NCI-H1417 treated with DMSO at 0.1 percent for 48 hours (cell line): Measurements from ENCODE around the gene WDR86.

Experiments used
- DNase-seq: peaks from one replicate; lab custom pipeline; 2025; lab: John Stamatoyannopoulos, UW

The WDR86 gene

DNA sequence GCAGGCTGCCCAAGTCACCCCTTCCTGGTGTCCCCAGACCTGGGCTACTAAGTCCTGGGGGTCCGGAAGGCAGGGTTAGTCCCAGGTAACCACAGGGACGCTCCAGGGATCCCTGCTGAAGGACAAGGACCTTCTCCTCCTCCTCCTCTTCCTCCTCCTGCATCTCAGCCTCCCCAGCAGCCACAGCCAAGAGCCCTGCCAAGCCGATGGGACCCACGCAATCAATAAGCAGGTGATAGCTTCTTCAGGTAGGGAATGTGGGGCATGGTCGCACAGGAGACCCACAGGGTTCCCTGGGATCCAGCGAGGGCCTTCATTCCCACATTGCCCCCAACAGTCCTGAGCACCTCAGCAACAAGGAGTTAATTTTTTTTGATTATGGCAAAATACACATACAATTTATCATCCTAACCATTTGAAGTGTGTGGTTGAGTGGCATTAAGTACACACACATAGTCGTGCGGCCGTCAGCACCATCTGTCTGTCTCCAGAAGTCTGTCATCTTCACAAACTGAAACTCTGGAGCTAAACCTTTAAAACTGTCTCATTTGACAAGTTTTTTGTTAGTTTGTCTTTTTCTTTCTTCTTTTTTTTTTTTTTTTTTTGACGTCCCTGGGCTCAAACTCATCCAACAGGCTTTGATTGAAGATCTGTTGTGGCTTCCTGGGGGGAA is 18.0 kb upstream of the WDR86 start:
- no peak for DNase-seq

GRCh38 chr7:151426904-151427704 is 17.3 kb upstream of the WDR86 start:
- no peak for DNase-seq

DNA sequence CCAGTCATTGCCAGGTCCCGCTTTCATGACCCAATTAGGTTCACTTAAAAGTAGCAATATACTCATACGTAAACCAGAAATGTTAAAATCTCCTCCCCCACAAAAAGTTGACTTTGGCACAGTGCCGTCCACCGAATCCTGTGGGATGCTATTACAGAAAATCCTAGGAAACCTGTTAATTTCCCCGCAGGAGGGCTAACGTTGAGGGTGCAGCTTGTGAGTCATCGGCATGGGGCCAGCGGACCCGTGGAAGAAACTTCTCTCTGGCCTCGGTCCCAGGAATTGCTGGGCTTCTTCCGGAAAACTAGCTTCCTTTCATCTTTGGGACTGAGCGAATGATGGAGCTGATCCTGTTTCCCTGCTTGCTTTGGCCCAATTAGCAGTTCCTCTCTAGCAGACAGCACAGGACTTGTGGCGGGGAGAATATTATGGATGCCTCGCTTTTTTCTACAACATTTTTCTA is 16.6 kb upstream of the WDR86 start:
- DNase-seq, result no peak

DNA sequence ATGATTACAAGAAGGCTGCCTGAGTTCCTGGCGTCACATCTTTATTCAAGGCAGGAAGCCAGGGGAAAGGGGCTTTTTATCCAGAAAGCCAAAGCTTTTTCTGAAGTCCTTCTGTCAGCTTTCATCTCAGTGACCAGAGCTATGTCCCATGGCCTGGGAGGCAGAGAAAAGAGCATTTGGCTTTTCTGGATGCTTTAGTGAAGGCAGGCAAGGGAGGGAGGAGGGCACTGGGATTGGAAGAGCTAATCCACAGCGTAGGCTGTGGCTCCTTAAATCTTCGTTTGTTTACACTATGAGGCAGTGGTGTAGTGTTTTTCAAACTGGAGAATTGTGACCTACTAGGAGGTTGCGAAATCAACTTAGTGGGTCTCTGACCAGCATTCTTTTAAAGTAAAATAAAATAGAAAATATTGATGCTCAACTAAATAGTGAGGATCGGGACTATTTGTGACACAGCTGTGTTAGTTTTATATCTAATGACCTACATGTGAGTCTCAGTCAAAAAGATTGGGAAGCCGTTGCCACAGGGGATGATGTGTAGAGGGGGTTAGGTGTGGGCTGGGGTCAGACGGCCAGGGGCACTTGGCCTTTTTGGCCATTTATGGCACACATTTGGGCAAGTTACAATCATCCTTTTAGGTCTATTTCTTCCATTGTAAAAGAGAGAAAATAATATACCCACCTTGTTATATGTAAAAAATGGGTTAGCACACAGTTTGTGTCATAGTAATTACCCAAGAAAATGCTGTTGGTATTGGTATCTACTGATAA is 16.0 kb upstream of the WDR86 start:
- no peak for DNase-seq

DNA sequence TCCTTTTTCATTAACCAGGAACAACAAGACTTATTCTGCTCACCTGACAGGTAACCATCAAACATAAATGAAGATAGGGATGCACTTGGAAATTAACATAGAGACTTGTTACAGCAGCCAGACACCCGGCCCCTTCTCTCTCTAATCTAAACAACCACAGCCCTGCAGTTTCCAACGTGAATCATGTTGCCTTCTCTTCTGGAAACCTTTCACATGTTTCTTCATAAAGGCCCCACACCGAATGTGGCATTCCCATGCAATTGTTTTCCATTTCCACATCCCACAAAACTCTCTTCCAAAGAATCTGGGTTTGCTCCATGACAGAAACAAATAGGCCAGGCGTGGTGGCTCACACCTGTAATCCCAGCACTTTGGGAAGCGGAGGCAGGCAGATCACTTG is 15.0 kb upstream of the WDR86 start:
- DNase-seq, result no peak

GRCh38 chr7:151423936-151424335 is 14.1 kb upstream of the WDR86 start:
- DNase-seq, result no peak

- no peak for DNase-seq
These were observed 13.4 kb upstream of the WDR86 start for GRCh38 chr7:151423226-151423625.

- DNase-seq, result no peak
These were observed 12.4 kb upstream of the WDR86 start for GRCh38 chr7:151422212-151422611.

DNA sequence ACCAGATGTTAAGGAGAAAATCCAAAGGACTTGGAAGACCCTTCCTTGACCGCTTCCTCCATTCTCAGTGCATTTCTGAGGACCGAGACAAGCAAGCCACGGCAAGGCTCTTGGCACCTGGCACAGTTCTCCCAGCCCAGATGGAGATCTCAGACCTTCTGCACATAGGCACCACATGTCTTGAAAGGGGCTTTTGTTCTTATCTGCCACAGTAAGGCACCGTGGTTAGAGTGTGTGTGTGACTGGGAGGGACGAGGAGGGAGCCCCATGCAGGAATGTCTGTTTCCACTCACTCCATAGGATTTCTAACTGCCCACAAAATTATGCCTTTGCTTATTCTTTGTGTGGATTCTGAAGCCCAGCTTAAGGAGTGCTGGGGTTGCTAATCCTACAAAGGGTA is 10.3 kb upstream of the WDR86 start:
- DNase-seq, result no peak

DNA sequence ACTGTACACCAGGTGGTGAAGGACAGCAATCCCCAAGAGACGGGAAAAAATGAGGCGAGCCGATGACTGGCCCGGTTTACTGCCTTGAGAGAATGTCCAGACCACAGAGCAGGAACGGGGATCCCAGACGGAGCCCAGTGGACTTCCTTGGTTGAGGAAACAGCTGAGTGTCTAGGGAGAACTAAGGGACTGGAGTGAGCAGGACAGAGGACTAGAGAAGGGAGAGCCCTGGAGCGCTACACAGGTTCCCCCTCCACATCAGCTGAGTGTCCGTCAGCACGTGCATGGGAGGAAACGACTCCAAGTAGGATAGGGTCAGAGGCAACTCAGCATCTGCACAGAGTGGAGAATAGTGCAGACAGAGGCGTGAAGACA is 7.1 kb upstream of the WDR86 start:
- no peak for DNase-seq

GRCh38 chr7:151416112-151416940 is 6.5 kb upstream of the WDR86 start:
- no peak for DNase-seq

DNA sequence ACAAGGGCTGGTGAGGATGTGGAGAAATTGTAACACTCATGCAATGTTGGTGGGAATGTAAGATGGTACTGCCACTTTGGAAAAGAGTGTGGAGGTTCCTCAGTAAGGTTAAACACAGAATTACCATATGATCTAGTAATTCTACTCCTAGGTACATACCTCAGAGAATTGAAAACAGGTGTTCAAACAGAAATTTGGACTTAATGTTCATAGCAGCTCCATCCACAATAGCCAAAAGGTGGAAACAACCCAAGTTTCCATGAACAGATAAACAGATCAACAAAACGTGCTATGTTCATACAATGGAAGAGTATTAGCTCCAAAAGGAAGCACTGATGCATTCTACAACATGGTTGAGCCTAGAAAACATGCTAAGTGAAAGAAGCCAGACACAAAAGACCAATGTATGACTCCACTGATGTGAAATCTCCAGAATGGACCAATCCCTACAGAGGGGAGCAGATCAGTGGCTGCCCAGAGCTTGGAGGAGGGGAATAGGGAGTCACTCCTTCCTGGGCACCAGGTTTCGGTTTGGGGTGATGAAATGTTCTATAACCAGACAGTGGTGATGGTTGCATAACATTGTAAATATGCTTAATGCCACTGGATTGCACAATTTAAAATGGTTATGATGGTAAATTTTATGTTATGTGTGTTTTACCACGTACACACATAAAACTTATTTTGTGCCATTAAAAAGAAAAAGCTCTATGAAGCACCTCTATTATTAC is 5.7 kb upstream of the WDR86 start:
- no peak for DNase-seq

DNA sequence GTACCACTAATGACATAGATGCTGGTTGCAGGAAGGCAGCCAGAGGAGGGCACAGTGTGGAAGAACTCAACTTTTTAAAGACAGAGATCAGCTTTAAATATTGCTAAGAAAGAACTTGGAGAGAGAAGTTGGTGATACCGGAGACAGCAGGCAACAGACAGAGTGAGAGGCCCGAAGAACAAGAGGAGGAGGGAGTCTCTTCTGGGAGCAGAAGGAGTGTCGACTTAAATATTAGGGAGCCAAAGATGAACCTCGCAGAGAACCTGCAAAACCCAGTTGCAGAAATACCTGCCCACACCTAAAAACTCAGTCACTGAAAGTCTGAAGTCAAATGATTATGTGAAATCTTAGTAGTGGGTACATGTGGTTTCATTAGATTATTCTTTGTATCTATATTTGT is 3.4 kb upstream of the WDR86 start:
- no peak for DNase-seq

DNA sequence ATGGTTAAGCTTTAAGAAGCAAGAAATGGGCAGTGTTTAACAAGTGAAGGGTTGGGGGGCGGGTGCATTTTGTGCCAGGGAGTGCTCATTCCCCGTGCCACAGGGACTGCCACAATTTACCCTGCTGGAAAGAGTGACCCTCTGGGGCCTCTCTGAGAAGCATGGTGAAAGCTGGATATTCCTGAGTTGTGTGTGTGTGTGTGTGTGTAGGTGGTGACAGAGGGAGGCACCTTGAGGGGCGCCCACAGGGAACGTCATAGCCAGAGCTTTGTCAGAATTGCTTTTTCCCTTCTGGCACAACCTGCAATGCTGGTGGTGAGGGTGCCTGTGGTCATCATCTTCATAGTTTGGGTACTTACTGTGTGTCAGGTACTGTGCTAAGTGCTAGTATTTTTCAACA is 2.5 kb upstream of the WDR86 start:
- DNase-seq, result no peak

DNA sequence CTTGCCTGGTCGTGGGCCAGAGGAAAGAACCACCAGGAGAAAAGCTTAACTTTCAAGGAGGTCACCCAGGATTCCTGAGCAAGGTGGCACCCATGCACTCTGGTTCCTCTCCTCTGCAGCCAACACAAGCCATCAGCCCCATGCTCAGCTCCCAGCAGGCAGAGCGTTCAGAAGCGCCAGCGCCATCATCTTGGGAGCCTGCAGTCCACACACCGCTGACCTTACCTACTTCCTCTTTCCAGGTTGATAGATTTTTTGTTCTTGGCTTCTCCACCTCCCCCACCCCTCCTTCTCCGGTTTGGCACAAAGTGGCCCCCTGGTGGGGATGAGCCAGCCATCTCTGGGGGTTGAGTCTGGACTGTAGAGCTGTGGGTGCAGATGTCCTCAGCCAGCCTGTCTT is 1.7 kb upstream of the WDR86 start:
- DNase-seq, result no peak

- DNase-seq, result no peak
These were observed 860 bp upstream of the WDR86 start for GRCh38 chr7:151410405-151411390.

DNA sequence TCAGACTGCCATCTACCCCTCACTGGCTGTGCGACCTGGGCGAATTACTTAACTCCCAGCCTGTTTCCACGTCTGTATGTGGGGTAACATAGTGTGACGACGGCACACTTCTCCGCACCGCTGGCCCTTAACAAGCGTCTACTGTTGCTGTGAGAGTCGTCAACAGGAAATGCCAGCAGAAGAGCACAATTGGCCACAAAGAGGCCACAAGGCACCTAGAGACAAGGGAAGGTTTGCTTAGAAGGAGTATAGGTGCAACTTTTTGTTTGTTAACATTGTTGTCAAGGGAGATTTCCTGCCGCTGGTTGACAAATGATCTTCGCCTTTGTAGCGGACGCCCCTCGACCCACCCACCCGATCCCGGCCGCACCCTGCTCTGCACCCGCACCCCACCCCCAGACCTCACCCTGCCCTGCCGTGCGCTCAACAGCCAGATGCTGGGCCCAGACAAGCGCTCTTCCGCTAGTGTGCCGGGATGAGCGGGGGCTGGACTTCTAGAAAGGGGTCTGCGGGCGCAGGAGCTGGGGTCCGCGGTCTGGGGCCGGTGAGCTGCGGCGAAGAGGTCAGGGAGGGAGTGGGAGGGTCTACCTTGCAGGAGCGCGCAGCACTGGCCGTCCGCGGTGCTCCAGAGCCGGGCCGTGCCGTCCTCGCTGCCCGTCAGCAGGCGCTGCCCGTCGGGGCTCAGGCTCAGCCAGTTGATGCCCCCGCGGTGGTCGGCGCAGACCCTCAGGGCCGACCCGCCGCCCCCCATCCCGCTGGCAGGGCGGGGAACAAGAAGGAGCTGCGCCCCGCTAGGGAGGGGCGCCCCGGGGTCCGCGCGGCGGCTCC is 785 bp downstream of the WDR86 start:
- no peak for DNase-seq

- no peak for DNase-seq
These were observed 1.4 kb downstream of the WDR86 start for GRCh38 chr7:151408498-151408838.

GRCh38 chr7:151406886-151407583 is 2.8 kb downstream of the WDR86 start:
- no peak for DNase-seq
